ENCODE results near the gene IL1RAPL2. TPM values are rescaled to one million over a fixed set of nuclear protein-coding genes. Genes with fewer than 3 reads are reported as not detected.
"Not testable (repeated sequence)": the region's sequence is repeated elsewhere in the genome, so short reads cannot be mapped to it uniquely, and the experiment has no call there.

Gene IL1RAPL2
- total and polyA plus RNA-seq, 10 of the 15 experiments (the other 5 are each of a cell fraction or from before 2014, with no cell fraction given) = 0.19 TPM; not detected in 9

DNA sequence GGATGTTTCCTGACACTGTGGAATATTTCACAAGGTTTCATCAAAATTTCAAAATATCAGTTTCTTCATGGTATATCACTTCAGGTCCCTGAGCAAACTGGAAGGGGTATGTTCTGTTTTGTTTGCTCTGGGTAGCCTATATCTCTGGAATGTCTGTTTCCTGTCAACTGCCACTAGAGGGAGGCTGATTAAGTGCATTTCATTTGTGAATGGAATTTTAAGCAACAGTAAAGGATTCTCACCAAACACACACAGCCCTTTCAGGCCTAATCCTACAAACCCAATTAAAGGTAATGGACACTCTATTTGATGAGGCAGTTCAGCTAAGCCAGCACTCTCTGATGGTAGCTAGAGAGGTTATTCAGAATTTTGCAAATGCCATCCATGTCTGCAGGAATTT, 347.3 kb downstream of the IL1RAPL2 start:
- FAIRE-seq = no peak
- CTCF ChIA-PET = interaction anchor here (1.4 kb wide), 1 partner anchor 9 kb away, joined by 4 read pairs; no protein-coding TSS in a partner anchor

DNA sequence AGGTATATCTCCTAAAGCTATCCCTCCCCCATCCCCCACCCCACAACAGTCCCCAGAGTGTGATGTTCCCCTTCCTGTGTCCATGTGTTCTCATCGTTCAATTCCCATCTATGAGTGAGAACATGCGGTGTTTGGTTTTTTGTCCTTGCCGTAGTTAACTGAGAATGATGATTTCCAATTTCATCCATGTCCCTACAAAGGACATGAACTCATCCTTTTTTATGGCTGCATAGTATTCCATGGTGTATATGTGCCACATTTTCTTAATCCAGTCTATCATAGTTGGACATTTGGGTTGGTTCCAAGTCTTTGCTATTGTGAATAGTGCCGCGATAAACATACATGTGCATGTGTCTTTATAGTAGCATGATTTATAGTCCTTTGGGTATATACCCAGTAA, 348.7 kb downstream of the IL1RAPL2 start:
- H4K20me1 ChIP-seq (ENCODE audit: control insufficient read depth, insufficient read depth); in situ Hi-C loops (cut with MboI); H3K27me3 ChIP-seq (replicated peaks in 1 of 2; ENCODE audit: control insufficient read depth in 2 of 2, insufficient read depth in 2 of 2, low read length in 1 of 2); FAIRE-seq; ATAC-seq; H3K36me3 ChIP-seq (ENCODE audit: control insufficient read depth in 2 of 2, insufficient read depth in 2 of 2, low read length in 1 of 2); H3K27ac ChIP-seq (ENCODE audit: control insufficient read depth, insufficient read depth); H3K9ac ChIP-seq (ENCODE audit: control insufficient read depth, insufficient read depth, low read length); CTCF ChIA-PET; H3K4me3 ChIP-seq; DNase-seq (ENCODE audit: low read depth, low spot score); BruUV-seq (replicated peaks); SMC1A ChIA-PET (ENCODE audit: uncharacterized antibody, unreplicated experiment); POLR2A ChIA-PET; H2AFZ ChIP-seq (ENCODE audit: control insufficient read depth, low read depth, low read length); H3K4me1 ChIP-seq (ENCODE audit: control insufficient read depth, insufficient read depth, low read length); H3K79me2 ChIP-seq (ENCODE audit: control insufficient read depth, insufficient read depth, low read length); intact Hi-C loops (cut with micrococcal nuclease; ENCODE audit: unreplicated experiment); RAD21 ChIA-PET (ENCODE audit: unreplicated experiment); H3K9me3 ChIP-seq (replicated peaks; ENCODE audit: control insufficient read depth, insufficient read depth, low read length); H3K4me2 ChIP-seq (ENCODE audit: control insufficient read depth, insufficient read depth): not testable (repeated sequence)
- WGBS (ENCODE audit: insufficient coverage, insufficient replicate concordance, low lambda C conversion rate, missing lambda C conversion rate) = 64% methylated on average over 3 of the region's 5 CpGs

More for the DNA sequence above, 347.3 kb downstream of the IL1RAPL2 start:
- Histone ChIP-seq H2AFZ (ENCODE audit: control insufficient read depth, low read depth, low read length) (no peak overlapping the region), H3K27ac (ENCODE audit: control insufficient read depth, insufficient read depth) (no peak overlapping the region), H3K79me2 (ENCODE audit: control insufficient read depth, insufficient read depth, low read length) (no peaks in the 10 kb centered on the region), H4K20me1 (ENCODE audit: control insufficient read depth, insufficient read depth) (no peaks in the 10 kb centered on the region), H3K27me3 (replicated peaks in 1 of 2; ENCODE audit: control insufficient read depth in 2 of 2, insufficient read depth in 2 of 2, low read length in 1 of 2) (no peaks in the 10 kb centered on the region), H3K36me3 (ENCODE audit: control insufficient read depth in 2 of 2, insufficient read depth in 2 of 2, low read length in 1 of 2) (no peaks in the 10 kb centered on the region), H3K4me2 (ENCODE audit: control insufficient read depth, insufficient read depth) (no peak overlapping the region), H3K4me1 (ENCODE audit: control insufficient read depth, insufficient read depth, low read length) (no peaks in the 10 kb centered on the region), H3K9me3 (replicated peaks; ENCODE audit: control insufficient read depth, insufficient read depth, low read length) (no peaks in the 10 kb centered on the region), H3K4me3 (no peak overlapping the region), H3K9ac (ENCODE audit: control insufficient read depth, insufficient read depth, low read length) (no peak overlapping the region)
- ATAC-seq = 0 out of 3 replicates have a peak, but pooled peaks have one; percentile 17
- in situ Hi-C loops (cut with MboI) (no loop called here), intact Hi-C loops (cut with micrococcal nuclease; ENCODE audit: unreplicated experiment) (no loop called here)
- ChIA-PET POLR2A (no interaction called here), SMC1A (ENCODE audit: uncharacterized antibody, unreplicated experiment) (no interaction called here), RAD21 (ENCODE audit: unreplicated experiment) (no interaction called here)
- no TSS peak for BruUV-seq (replicated peaks)
- no peak for DNase-seq (ENCODE audit: low read depth, low spot score)
- no peak for TF ChIP-seq PML (IDR thresholded peaks at IDR 0.05; ENCODE audit: low read length)
- TF ChIP-seq, protein P1, sequence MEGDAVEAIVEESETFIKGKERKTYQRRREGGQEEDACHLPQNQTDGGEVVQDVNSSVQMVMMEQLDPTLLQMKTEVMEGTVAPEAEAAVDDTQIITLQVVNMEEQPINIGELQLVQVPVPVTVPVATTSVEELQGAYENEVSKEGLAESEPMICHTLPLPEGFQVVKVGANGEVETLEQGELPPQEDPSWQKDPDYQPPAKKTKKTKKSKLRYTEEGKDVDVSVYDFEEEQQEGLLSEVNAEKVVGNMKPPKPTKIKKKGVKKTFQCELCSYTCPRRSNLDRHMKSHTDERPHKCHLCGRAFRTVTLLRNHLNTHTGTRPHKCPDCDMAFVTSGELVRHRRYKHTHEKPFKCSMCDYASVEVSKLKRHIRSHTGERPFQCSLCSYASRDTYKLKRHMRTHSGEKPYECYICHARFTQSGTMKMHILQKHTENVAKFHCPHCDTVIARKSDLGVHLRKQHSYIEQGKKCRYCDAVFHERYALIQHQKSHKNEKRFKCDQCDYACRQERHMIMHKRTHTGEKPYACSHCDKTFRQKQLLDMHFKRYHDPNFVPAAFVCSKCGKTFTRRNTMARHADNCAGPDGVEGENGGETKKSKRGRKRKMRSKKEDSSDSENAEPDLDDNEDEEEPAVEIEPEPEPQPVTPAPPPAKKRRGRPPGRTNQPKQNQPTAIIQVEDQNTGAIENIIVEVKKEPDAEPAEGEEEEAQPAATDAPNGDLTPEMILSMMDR (IDR thresholded peaks at IDR 0.05 in 2 of 3, conservative IDR thresholded peaks at IDR 0.05 in 1 of 3; ENCODE audit: control insufficient read depth in 2 of 3, extremely low read depth in 1 of 3, insufficient read depth in 1 of 3, low read depth in 3 of 3, low read length in 3 of 3) = peak in 2 of 3 experiments; percentile 32 to 34; a peak in 3 of 6 replicates
- TF ChIP-seq ESRRA (IDR thresholded peaks at IDR 0.05; ENCODE audit: low read length) = no peak
- TF ChIP-seq JUNB (IDR thresholded peaks at IDR 0.05) = no peak
